SK-N-MC (cell line): ENCODE measurements around the gene EFCAB11.
A peak's percentile ranks its signal among the peaks of the same experiment; 100 is the strongest.

ENCODE experiments used
- DNase-seq: peaks from one replicate; pipeline ENCODE4 v3.0.0-alpha.2; 2011; ENCODE audit warnings: low read depth, low spot score
- H3K27ac ChIP-seq: fragments of 200-600 bp; sonication (generic); 2 replicates; pipeline ENCODE4 v1.5.1; 2016; ENCODE audit warnings: mixed run types
- H3K36me3 ChIP-seq: fragments of 200-600 bp; sonication (generic); 2 replicates; pipeline ENCODE4 v1.6.1; 2017; ENCODE audit warnings: antibody characterized with exemption, low read length, mixed read lengths; ENCODE audit not compliant: insufficient read depth
- H3K4me3 ChIP-seq: fragments of 200-600 bp; sonication (generic); 2 replicates; pipeline ENCODE4 v1.5.1; 2016
- H3K9ac ChIP-seq: fragments of 200-600 bp; sonication (generic); 2 replicates; pipeline ENCODE4 v1.8.0; 2017; ENCODE audit warnings: mixed run types, mixed read lengths; ENCODE audit not compliant: insufficient read length
- H3K9me3 ChIP-seq: fragments of 200-600 bp; sonication (generic); 2 replicates; pipeline ENCODE4 v1.6.1; 2017; ENCODE audit warnings: low read depth, mild to moderate bottlenecking, antibody characterized with exemption, low read length, moderate library complexity, mixed read lengths
- EZH2 ChIP-seq: fragments of 200-600 bp; sonication (generic); IDR thresholded peaks from one replicate; pipeline ENCODE4 v1.6.1; 2017; ENCODE audit warnings: antibody characterized with exemption
- FOXP2 ChIP-seq: optimal IDR thresholded peaks from 2 replicates; pipeline ENCODE3; 2011; ENCODE audit warnings: mild to moderate bottlenecking, moderate library complexity; ENCODE audit not compliant: insufficient read depth; ENCODE audit errors: extremely low read length, control extremely low read depth
- POLR2AphosphoS5 ChIP-seq: IDR thresholded peaks from 2 replicates; pipeline ENCODE4 v1.6.1; 2012; ENCODE audit warnings: mild to moderate bottlenecking, low read depth, low read length, borderline replicate concordance

The EFCAB11 gene

DNA sequence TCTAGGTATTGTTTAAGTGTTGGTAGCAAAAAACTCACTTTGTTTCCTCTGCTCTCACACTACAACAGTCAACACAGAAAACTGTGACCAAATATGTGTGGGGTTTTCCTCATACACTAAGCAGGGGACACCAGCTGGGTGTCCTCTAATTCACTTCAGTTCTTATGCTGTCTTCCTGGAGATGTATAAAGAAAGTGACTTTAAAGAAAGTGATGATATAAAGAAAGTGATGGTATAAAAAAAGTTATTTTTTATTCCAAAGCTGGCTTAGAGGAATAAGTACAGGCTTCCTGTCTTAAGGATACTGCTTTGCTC lies 32.6 kb upstream of the EFCAB11 start:
- Histone ChIP-seq H3K9me3 (no peaks in the 10 kb centered on the region), H3K27ac (no peak overlapping the region), H3K4me3 (no peak overlapping the region), H3K36me3 (peaks cover 47% of the 10 kb centered on the region), H3K9ac (no peak overlapping the region)
- TF ChIP-seq FOXP2 (no peak), POLR2AphosphoS5 (no peak), EZH2 (no peak)
- no peak for DNase-seq

- TF ChIP-seq FOXP2 (no peak), EZH2 (no peak), POLR2AphosphoS5 (no peak)
- Histone ChIP-seq H3K4me3 (no peak overlapping the region), H3K9ac (no peak overlapping the region), H3K36me3 (peaks cover 50% of the 10 kb centered on the region), H3K9me3 (no peaks in the 10 kb centered on the region), H3K27ac (no peak overlapping the region)
- DNase-seq: no peak
Observed at GRCh38 chr14:89986462-89987160, 32.1 kb upstream of the EFCAB11 start.

GRCh38 chr14:89983375-89983774 lies 28.8 kb upstream of the EFCAB11 start:
- Histone ChIP-seq H3K27ac (no peak overlapping the region), H3K9me3 (no peaks in the 10 kb centered on the region), H3K4me3 (no peak overlapping the region), H3K36me3 (peaks cover 66% of the 10 kb centered on the region), H3K9ac (no peak overlapping the region)
- TF ChIP-seq EZH2 (no peak), POLR2AphosphoS5 (no peak), FOXP2 (no peak)
- no peak for DNase-seq

DNA sequence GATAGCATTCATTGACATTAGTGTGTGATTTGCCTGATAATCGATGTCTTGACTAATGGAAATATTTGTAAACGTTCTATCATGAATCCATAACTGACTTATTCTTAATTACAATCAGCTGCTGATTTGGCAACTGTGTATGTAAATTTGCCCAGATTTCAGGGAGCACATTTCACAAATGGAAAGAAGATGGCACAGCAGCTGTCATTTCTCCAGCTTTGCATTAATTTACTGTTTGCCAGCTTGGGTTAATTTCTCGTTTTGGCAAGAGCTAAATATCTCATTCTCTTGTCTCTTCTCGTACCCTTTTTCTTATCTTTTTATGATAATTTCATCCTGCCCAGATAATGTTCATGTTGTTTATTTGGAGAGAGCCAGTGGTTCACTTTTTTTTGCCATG lies 24.1 kb upstream of the EFCAB11 start:
- Histone ChIP-seq H3K9me3 (no peaks in the 10 kb centered on the region), H3K27ac (no peak overlapping the region), H3K9ac (no peak overlapping the region), H3K4me3 (no peak overlapping the region), H3K36me3 (peaks cover 67% of the 10 kb centered on the region)
- DNase-seq: no peak
- TF ChIP-seq POLR2AphosphoS5 (no peak), FOXP2 (no peak), EZH2 (no peak)

- no peak for DNase-seq
- Histone ChIP-seq H3K9ac (no peak overlapping the region), H3K36me3 (peaks cover 68% of the 10 kb centered on the region), H3K9me3 (no peaks in the 10 kb centered on the region), H3K27ac (no peak overlapping the region), H3K4me3 (no peak overlapping the region)
- TF ChIP-seq EZH2 (no peak), POLR2AphosphoS5 (no peak), FOXP2 (no peak)
Observed at GRCh38 chr14:89977668-89978067, 23.1 kb upstream of the EFCAB11 start.

DNA sequence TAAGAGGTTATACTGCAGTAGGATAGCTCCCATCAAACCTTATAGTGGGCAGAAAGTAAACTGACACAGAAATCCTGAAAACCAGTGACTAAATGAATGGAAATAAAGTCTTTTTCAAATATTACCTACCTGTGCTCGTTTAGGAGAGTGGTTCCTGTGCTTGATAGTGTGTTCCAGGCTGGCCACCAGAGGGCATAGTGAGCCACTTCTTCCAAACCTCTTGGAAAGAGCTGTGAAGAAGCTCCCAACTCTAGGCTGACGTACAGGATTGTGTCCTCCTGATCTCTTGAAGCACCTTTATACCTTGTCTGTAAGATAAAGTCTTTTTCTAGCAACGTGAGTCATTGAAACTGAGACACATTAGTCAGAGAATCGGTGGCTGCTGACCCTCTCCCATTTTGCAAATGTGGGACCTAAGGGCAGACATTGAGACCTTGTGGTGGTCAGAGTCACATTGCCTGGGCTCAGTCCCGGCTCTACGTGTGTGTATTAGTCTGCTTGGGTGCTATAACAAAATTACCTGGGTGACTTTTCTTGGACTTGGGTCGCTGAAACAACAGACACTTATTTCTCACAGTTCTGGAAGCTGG lies 18.8 kb upstream of the EFCAB11 start:
- Histone ChIP-seq H3K9me3 (no peaks in the 10 kb centered on the region), H3K36me3 (peaks cover 62% of the 10 kb centered on the region)
- TF ChIP-seq POLR2AphosphoS5 (no peak), EZH2 (no peak), FOXP2 (no peak)

DNA sequence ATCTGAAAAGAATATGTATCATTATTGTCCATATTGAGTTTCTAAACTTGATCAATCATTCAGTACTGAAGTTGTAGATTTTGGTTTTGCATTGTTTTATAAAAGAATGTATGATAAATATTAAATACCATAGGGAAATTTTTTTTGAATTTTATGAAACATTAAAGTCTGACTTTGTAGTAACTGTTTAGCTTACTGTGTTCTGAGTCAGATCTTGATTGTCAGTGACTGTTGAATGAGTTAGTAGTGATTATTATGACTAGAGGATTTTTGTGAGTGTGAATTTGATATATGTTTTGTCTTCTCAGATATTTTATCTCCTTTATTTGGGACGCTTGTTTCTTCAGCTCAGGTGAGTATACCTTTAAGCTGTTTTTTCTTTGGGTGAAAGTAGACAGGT lies 11.3 kb upstream of the EFCAB11 start:
- H3K9ac ChIP-seq: no peak overlapping the region
- no peak for DNase-seq
- no peak overlapping the region for H3K27ac ChIP-seq
- H3K4me3 ChIP-seq: no peak overlapping the region
- TF ChIP-seq EZH2 (no peak), FOXP2 (no peak)
- H3K9me3 ChIP-seq: no peaks in the 10 kb centered on the region
- H3K36me3 ChIP-seq: peaks cover 63% of the 10 kb centered on the region

More for the DNA sequence above, 18.8 kb upstream of the EFCAB11 start:
- Histone ChIP-seq H3K4me3 (no peak overlapping the region), H3K27ac (no peak overlapping the region), H3K9ac (no peak overlapping the region)
- DNase-seq: peak; percentile 18

GRCh38 chr14:89963288-89963978 lies 8.9 kb upstream of the EFCAB11 start:
- Histone ChIP-seq H3K36me3 (peaks cover 61% of the 10 kb centered on the region), H3K4me3 (no peak overlapping the region), H3K9ac (no peak overlapping the region), H3K27ac (no peak overlapping the region), H3K9me3 (no peaks in the 10 kb centered on the region)
- no peak for DNase-seq
- TF ChIP-seq EZH2: no peak
- TF ChIP-seq POLR2AphosphoS5: no peak
- TF ChIP-seq FOXP2: no peak
